ENCODE measurements around the gene C1GALT1C1.

- TF ChIP-seq EZH2phosphoT487 (IDR thresholded peaks at IDR 0.05; ENCODE audit: borderline replicate concordance, low read depth) (no peak), USF1 (IDR thresholded peaks at IDR 0.05; ENCODE audit: borderline replicate concordance, low read depth) (no peak), CTCF (IDR thresholded peaks at IDR 0.05) (no peak), YY1 (IDR thresholded peaks at IDR 0.05; ENCODE audit: low read depth) (no peak), MAX (IDR thresholded peaks at IDR 0.05; ENCODE audit: low read depth) (no peak), IRF3 (IDR thresholded peaks at IDR 0.05; ENCODE audit: low read depth, low read length) (no peak), JUND (IDR thresholded peaks at IDR 0.05) (no peak), EP300 (IDR thresholded peaks at IDR 0.05; ENCODE audit: borderline replicate concordance in 1 of 2, low read depth in 1 of 2, low read length in 1 of 2) (no peak), SMC3 (IDR thresholded peaks at IDR 0.05; ENCODE audit: low read depth, low read length) (no peak)
Measured at GRCh38 chrX:120604361-120604782, 25.5 kb downstream of the C1GALT1C1 start.
